Mammary epithelial cell (primary cell): ENCODE measurements around the gene NUP98.
"Not testable (repeated sequence)": the region's sequence is repeated elsewhere in the genome, so short reads cannot be mapped to it uniquely, and the experiment has no call there.

Experiments used
- EZH2 ChIP-seq: IDR thresholded peaks from 2 replicates; pipeline ENCODE4 v1.6.1; 2012; ENCODE audit warnings: low read length, inconsistent platforms, borderline replicate concordance
- TF ChIP-seq, protein P1 (sequence below), 2 donors: IDR thresholded peaks in 1 of 2; conservative IDR thresholded peaks in 1 of 2; 2 replicates each; pipeline ENCODE4 v1.5.1; 2011 to 2012; ENCODE audit warnings: inconsistent platforms in 2 of 2, low read length in 2 of 2, mild to moderate bottlenecking in 2 of 2, control low read depth in 1 of 2, low read depth in 1 of 2; ENCODE audit not compliant: insufficient read depth in 1 of 2; ENCODE audit errors: extremely low read depth in 1 of 2

DNA sequence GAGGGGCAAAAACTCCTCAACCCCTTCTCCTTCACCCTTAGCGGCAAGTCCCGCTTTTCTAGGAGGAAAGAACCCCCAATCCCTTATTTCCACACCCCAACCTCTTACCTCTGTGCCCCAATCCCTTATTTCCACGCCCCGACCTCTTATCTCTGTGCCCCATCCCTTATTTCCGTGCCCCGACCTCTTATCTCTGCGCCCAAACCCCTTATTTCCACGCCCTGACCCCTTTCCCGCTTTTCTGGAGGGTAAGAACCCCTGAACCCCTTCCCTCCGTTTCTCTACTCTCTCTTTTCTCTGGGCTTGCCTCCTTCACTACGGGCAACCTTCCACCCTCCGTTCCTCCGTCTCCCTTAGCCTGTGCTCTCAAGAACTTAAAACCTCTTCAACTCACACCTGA is 148.5 kb downstream of the NUP98 start:
- TF ChIP-seq, protein P1, sequence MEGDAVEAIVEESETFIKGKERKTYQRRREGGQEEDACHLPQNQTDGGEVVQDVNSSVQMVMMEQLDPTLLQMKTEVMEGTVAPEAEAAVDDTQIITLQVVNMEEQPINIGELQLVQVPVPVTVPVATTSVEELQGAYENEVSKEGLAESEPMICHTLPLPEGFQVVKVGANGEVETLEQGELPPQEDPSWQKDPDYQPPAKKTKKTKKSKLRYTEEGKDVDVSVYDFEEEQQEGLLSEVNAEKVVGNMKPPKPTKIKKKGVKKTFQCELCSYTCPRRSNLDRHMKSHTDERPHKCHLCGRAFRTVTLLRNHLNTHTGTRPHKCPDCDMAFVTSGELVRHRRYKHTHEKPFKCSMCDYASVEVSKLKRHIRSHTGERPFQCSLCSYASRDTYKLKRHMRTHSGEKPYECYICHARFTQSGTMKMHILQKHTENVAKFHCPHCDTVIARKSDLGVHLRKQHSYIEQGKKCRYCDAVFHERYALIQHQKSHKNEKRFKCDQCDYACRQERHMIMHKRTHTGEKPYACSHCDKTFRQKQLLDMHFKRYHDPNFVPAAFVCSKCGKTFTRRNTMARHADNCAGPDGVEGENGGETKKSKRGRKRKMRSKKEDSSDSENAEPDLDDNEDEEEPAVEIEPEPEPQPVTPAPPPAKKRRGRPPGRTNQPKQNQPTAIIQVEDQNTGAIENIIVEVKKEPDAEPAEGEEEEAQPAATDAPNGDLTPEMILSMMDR (conservative IDR thresholded peaks at IDR 0.05 in 1 of 2, IDR thresholded peaks at IDR 0.05 in 1 of 2; ENCODE audit: extremely low read depth in 1 of 2, insufficient read depth in 1 of 2, low read depth in 1 of 2, low read length in 2 of 2) = not testable (repeated sequence)
- TF ChIP-seq EZH2 = not testable (repeated sequence)
